OCI-LY1 (cell line): ENCODE measurements around the gene RHAG.

Experiments
- H2AFZ ChIP-seq: fragments of 200-600 bp; sonication (generic), shearing (Covaris generic); 2 replicates; pipeline ENCODE4 v1.6.0; 2014; ENCODE audit warnings: antibody characterized with exemption, mild to moderate bottlenecking, low read length
- H3F3A ChIP-seq: fragments of 200-600 bp; sonication (generic), shearing (Covaris generic); 2 replicates; pipeline ENCODE4 v1.6.0; 2014; ENCODE audit warnings: mild to moderate bottlenecking, antibody characterized with exemption, low read length, moderate library complexity; ENCODE audit not compliant: insufficient read depth
- H3K27ac ChIP-seq: fragments of 200-600 bp; sonication (generic); 2 replicates; pipeline ENCODE4 v1.5.1; 2014; ENCODE audit warnings: low read length, mixed run types, mild to moderate bottlenecking, low read depth; ENCODE audit not compliant: poor library complexity, severe bottlenecking
- H3K27me3 ChIP-seq: fragments of 200-600 bp; sonication (generic); 2 replicates; pipeline ENCODE4 v1.6.0; 2014; ENCODE audit warnings: antibody characterized with exemption, mild to moderate bottlenecking, low read length, moderate library complexity; ENCODE audit not compliant: insufficient read depth
- H3K36me3 ChIP-seq: fragments of 200-600 bp; sonication (generic); 2 replicates; pipeline ENCODE4 v1.6.1; 2014; ENCODE audit warnings: mild to moderate bottlenecking, antibody characterized with exemption, low read length, moderate library complexity, mixed read lengths; ENCODE audit not compliant: insufficient read depth
- H3K4me1 ChIP-seq: fragments of 200-600 bp; sonication (generic); 2 replicates; pipeline ENCODE4 v1.5.1; 2014; ENCODE audit warnings: mild to moderate bottlenecking, low read length, moderate library complexity; ENCODE audit not compliant: insufficient read depth, severe bottlenecking
- H3K4me2 ChIP-seq: fragments of 200-600 bp; sonication (generic), shearing (Covaris generic); 2 replicates; pipeline ENCODE4 v1.6.1; 2014; ENCODE audit warnings: low read length
- H3K4me3 ChIP-seq: fragments of 200-600 bp; sonication (generic); 2 replicates; pipeline ENCODE4 v1.5.1; 2014; ENCODE audit warnings: low read length, low read depth, mild to moderate bottlenecking, mixed read lengths; ENCODE audit not compliant: poor library complexity, severe bottlenecking
- H3K79me2 ChIP-seq: fragments of 200-600 bp; shearing (Covaris generic); 2 replicates; pipeline ENCODE4 v1.6.1; 2016; ENCODE audit warnings: mixed run types, low read length, mixed read lengths; ENCODE audit not compliant: insufficient read depth
- H3K9ac ChIP-seq: fragments of 200-600 bp; sonication (generic), shearing (Covaris generic); 2 replicates; pipeline ENCODE4 v1.6.1; 2014; ENCODE audit warnings: mild to moderate bottlenecking, low read length, mixed read lengths
- H3K9me2 ChIP-seq: fragments of 200-600 bp; sonication (generic), shearing (Covaris generic); 2 replicates; pipeline ENCODE4 v1.6.1; 2014; ENCODE audit warnings: low read depth, mild to moderate bottlenecking, low read length, mixed read lengths
- H3K9me3 ChIP-seq: fragments of 200-600 bp; shearing (Covaris generic); 2 replicates; pipeline ENCODE4 v1.6.1; 2014; ENCODE audit warnings: low read length, mixed read lengths
- H4K20me1 ChIP-seq: fragments of 200-600 bp; sonication (generic), shearing (Covaris generic); 2 replicates; pipeline ENCODE4 v1.6.0; 2016; ENCODE audit warnings: mild to moderate bottlenecking, low read length; ENCODE audit not compliant: insufficient read depth
- CTCF ChIP-seq: fragments of 200-600 bp; sonication (generic), shearing (Covaris generic); IDR thresholded peaks from 2 replicates; pipeline ENCODE4 v1.5.1; 2017; ENCODE audit warnings: mild to moderate bottlenecking, antibody characterized with exemption, low read length, moderate library complexity, mixed read lengths
- EZH2 ChIP-seq: fragments of 200-600 bp; sonication (generic), shearing (Covaris generic); IDR thresholded peaks from 2 replicates; pipeline ENCODE4 v1.8.0; 2017; ENCODE audit warnings: borderline replicate concordance, mixed run types, mild to moderate bottlenecking, antibody characterized with exemption, low read length, moderate library complexity, mixed read lengths

The RHAG gene

GRCh38 chr6:49647476-49647875 lies 10.8 kb upstream of the RHAG start:
- H3K27ac ChIP-seq = no peak overlapping the region
- TF ChIP-seq CTCF = no peak
- no peak for TF ChIP-seq EZH2
- H3K9ac ChIP-seq = no peak overlapping the region
- H3F3A ChIP-seq = no peaks in the 10 kb centered on the region
- H3K4me3 ChIP-seq = no peak overlapping the region
- H3K4me1 ChIP-seq = no peaks in the 10 kb centered on the region
- H3K27me3 ChIP-seq = no peaks in the 10 kb centered on the region
- no peaks in the 10 kb centered on the region for H3K36me3 ChIP-seq
- H3K4me2 ChIP-seq = no peak overlapping the region
- no peaks in the 10 kb centered on the region for H3K9me2 ChIP-seq
- H3K9me3 ChIP-seq = no peaks in the 10 kb centered on the region
- no peak overlapping the region for H2AFZ ChIP-seq
- H3K79me2 ChIP-seq = no peaks in the 10 kb centered on the region
- no peaks in the 10 kb centered on the region for H4K20me1 ChIP-seq

- Histone ChIP-seq H3K9me3 (no peaks in the 10 kb centered on the region), H3K79me2 (no peaks in the 10 kb centered on the region), H3K36me3 (no peaks in the 10 kb centered on the region), H4K20me1 (no peaks in the 10 kb centered on the region), H2AFZ (no peak overlapping the region), H3K4me3 (no peak overlapping the region), H3K4me1 (no peaks in the 10 kb centered on the region), H3K27me3 (no peaks in the 10 kb centered on the region), H3K4me2 (no peak overlapping the region), H3F3A (no peaks in the 10 kb centered on the region), H3K9ac (no peak overlapping the region), H3K9me2 (no peaks in the 10 kb centered on the region), H3K27ac (no peak overlapping the region)
- TF ChIP-seq CTCF = no peak
- TF ChIP-seq EZH2 = no peak
Measured at GRCh38 chr6:49646942-49647341, 10.3 kb upstream of the RHAG start.

- no peak overlapping the region for H3K4me2 ChIP-seq
- H3K27me3 ChIP-seq = no peaks in the 10 kb centered on the region
- no peak overlapping the region for H3K4me3 ChIP-seq
- no peaks in the 10 kb centered on the region for H4K20me1 ChIP-seq
- no peaks in the 10 kb centered on the region for H3F3A ChIP-seq
- H3K9me3 ChIP-seq = no peaks in the 10 kb centered on the region
- H3K27ac ChIP-seq = no peak overlapping the region
- TF ChIP-seq EZH2 (no peak), CTCF (no peak)
- no peaks in the 10 kb centered on the region for H3K9me2 ChIP-seq
- H3K79me2 ChIP-seq = no peaks in the 10 kb centered on the region
- H3K9ac ChIP-seq = no peak overlapping the region
- no peaks in the 10 kb centered on the region for H3K4me1 ChIP-seq
- no peak overlapping the region for H2AFZ ChIP-seq
- no peaks in the 10 kb centered on the region for H3K36me3 ChIP-seq
Measured at GRCh38 chr6:49646130-49646824, 9.6 kb upstream of the RHAG start.
